Measurements from ENCODE around the gene MCC.

- TF ChIP-seq CTCF (IDR thresholded peaks at IDR 0.05) (no peak), POLR2A (IDR thresholded peaks at IDR 0.05) (no peak)
Measured at GRCh38 chr5:113058269-113058668, 430.0 kb downstream of the MCC start.
